HCT116 (cell line): ENCODE results near the gene VTI1B. TPM values are rescaled to one million over a fixed set of nuclear protein-coding genes. Genes with fewer than 3 reads are reported as not detected.

Source experiments
- ATAC-seq: fragments of 200-7000 bp; cut with Tn5 transposase; 2 replicates; pipeline ENCODE4 v1.9.1; 2020; ENCODE audit warnings: mild to moderate bottlenecking, moderate library complexity
- BruUV-seq: library from RNA; stranded (reverse); fragments of 400-500 nt; replicated peaks from 2 replicates; lab custom pipeline; 2021; lab: Mats Ljungman, UMichigan
- CTCF ChIA-PET: fragments of 300-600 bp; sonication (Branson Sonifier 250); formaldehyde crosslinking; loops from one replicate; lab custom pipeline; 2021; ENCODE audit warnings: antibody characterized with exemption; lab: Charles Lee
- POLR2A ChIA-PET: fragments of 300-600, 350-600 bp; sonication (Branson Sonifier 250); formaldehyde crosslinking; loops from one replicate; lab custom pipeline; 2021; ENCODE audit warnings: antibody characterized with exemption; lab: Charles Lee
- RAD21 ChIA-PET, 2 experiments: fragments of 300-600 bp; sonication (Branson Sonifier 250); formaldehyde crosslinking; loops; one replicate each; lab custom pipeline; 2023; ENCODE audit warnings: low total read pairs in 2 of 2; ENCODE audit not compliant: uncharacterized antibody in 2 of 2, unreplicated experiment in 2 of 2, low non-redundant PET in 1 of 2; lab: Charles Lee
- DNase-seq: peaks from one replicate; pipeline ENCODE4 v3.0.0-alpha.2; 2010; ENCODE audit warnings: low read depth, low spot score
- H2AFZ ChIP-seq: fragments of 200-600 bp; shearing (Covaris generic), sonication (generic); 2 replicates; pipeline ENCODE4 v1.6.1; 2017; ENCODE audit warnings: low read depth, mixed run types, mixed read lengths, antibody characterized with exemption, low read length; ENCODE audit not compliant: poor library complexity, severe bottlenecking
- H3K27ac ChIP-seq: 2 replicates; pipeline ENCODE4 v1.5.1; 2012; ENCODE audit warnings: low read depth, low read length
- H3K27me3 ChIP-seq: fragments of 200-600 bp; sonication (generic); 2 replicates; pipeline ENCODE4 v1.6.1; 2016; ENCODE audit warnings: mixed run types, low read length, mixed read lengths; ENCODE audit not compliant: insufficient read depth
- H3K36me3 ChIP-seq, 2 experiments: fragments of 200-500 bp in 1 of 2; fragments of 200-600 bp in 1 of 2; sonication (Bioruptor generic) in 1 of 2; sonication (generic) in 1 of 2; 2 replicates each; pipeline versions ENCODE4 v1.5.1 to v1.6.1; 2014 to 2016; ENCODE audit warnings: low read length in 2 of 2, inconsistent platforms in 1 of 2, mixed read lengths in 1 of 2, mixed run types in 1 of 2; ENCODE audit not compliant: insufficient read depth in 2 of 2, control insufficient read depth in 1 of 2
- H3K4me1 ChIP-seq, 2 experiments: fragments of 200-600 bp in 1 of 2; sonication (generic) in 1 of 2; 2 replicates each; pipeline versions ENCODE4 v1.5.1 to v1.6.1; 2012 to 2017; ENCODE audit warnings: low read length in 2 of 2, inconsistent platforms in 1 of 2, mild to moderate bottlenecking in 1 of 2, mixed read lengths in 1 of 2, mixed run types in 1 of 2, moderate library complexity in 1 of 2; ENCODE audit not compliant: insufficient read depth in 2 of 2, control insufficient read depth in 1 of 2
- H3K4me2 ChIP-seq: fragments of 200-600 bp; sonication (generic); 2 replicates; pipeline ENCODE4 v1.6.1; 2017; ENCODE audit warnings: mixed run types, low read length, mixed read lengths
- H3K4me3 ChIP-seq, 2 experiments: fragments of 200-600 bp in 1 of 2; sonication (generic) in 1 of 2; replicated peaks in 1 of 2; 2 replicates each; pipeline ENCODE4 v1.5.1; 2011 to 2016; ENCODE audit warnings: low read length in 2 of 2, control low read depth in 1 of 2, low read depth in 1 of 2, mild to moderate bottlenecking in 1 of 2, mixed read lengths in 1 of 2, mixed run types in 1 of 2
- H3K79me2 ChIP-seq: fragments of 200-600 bp; sonication (generic); 2 replicates; pipeline ENCODE4 v1.6.1; 2017; ENCODE audit warnings: mild to moderate bottlenecking, mixed run types, low read length, moderate library complexity, mixed read lengths; ENCODE audit not compliant: insufficient read depth
- H3K9ac ChIP-seq: fragments of 200-600 bp; sonication (generic); 2 replicates; pipeline ENCODE4 v1.6.1; 2016; ENCODE audit warnings: low read length, mixed read lengths
- H3K9me2 ChIP-seq: fragments of 200-600 bp; sonication (generic), shearing (Covaris generic); 2 replicates; pipeline ENCODE4 v1.6.1; 2017; ENCODE audit warnings: mixed run types, mild to moderate bottlenecking, moderate library complexity; ENCODE audit not compliant: insufficient read depth
- H3K9me3 ChIP-seq, 2 experiments: fragments of 200-500 bp in 1 of 2; fragments of 200-600 bp in 1 of 2; sonication (Bioruptor generic) in 1 of 2; sonication (generic) in 1 of 2; 2 replicates each; pipeline ENCODE4 v1.6.1; 2014 to 2017; ENCODE audit warnings: low read length in 2 of 2, mixed read lengths in 2 of 2, inconsistent platforms in 1 of 2, low read depth in 1 of 2, mild to moderate bottlenecking in 1 of 2, mixed run types in 1 of 2, moderate library complexity in 1 of 2; ENCODE audit not compliant: control insufficient read depth in 1 of 2, insufficient read depth in 1 of 2
- H4K20me1 ChIP-seq: fragments of 200-600 bp; sonication (generic), shearing (Covaris generic); 2 replicates; pipeline ENCODE4 v1.6.1; 2017; ENCODE audit warnings: mixed run types, mild to moderate bottlenecking, moderate library complexity; ENCODE audit not compliant: insufficient read depth
- CTCF ChIP-seq, 3 experiments: fragments of 200-600 bp in 1 of 3; sonication (generic) in 1 of 3; IDR thresholded peaks in 2 of 3; conservative IDR thresholded peaks in 1 of 3; 2 replicates each; pipeline ENCODE4 v1.5.1; 2012 to 2017; ENCODE audit warnings: low read depth in 2 of 3, low read length in 2 of 3, antibody characterized with exemption in 1 of 3, borderline replicate concordance in 1 of 3, control low read depth in 1 of 3, mild to moderate bottlenecking in 1 of 3, mixed read lengths in 1 of 3, mixed run types in 1 of 3, moderate library complexity in 1 of 3; ENCODE audit not compliant: insufficient read depth in 1 of 3
- EGR1 ChIP-seq: IDR thresholded peaks from 2 replicates; pipeline ENCODE4 v1.6.1; 2012; ENCODE audit warnings: low read depth
- EZH2 ChIP-seq: fragments of 200-600 bp; sonication (generic); IDR thresholded peaks from 2 replicates; pipeline ENCODE4 v1.6.1; 2017; ENCODE audit warnings: antibody characterized with exemption, mixed run types
- EZH2phosphoT487 ChIP-seq: fragments of 200-600 bp; IDR thresholded peaks from 2 replicates; pipeline ENCODE4 v1.6.1; 2018; ENCODE audit warnings: antibody characterized with exemption, borderline replicate concordance
- FOSL1 ChIP-seq: IDR thresholded peaks from 2 replicates; pipeline ENCODE4 v1.6.1; 2012; ENCODE audit warnings: low read depth
- JUND ChIP-seq: IDR thresholded peaks from 2 replicates; pipeline ENCODE4 v1.6.1; 2012
- POLR2A ChIP-seq: IDR thresholded peaks from 2 replicates; pipeline ENCODE4 v1.7.0; 2011; ENCODE audit warnings: borderline replicate concordance; ENCODE audit not compliant: insufficient read depth, insufficient read length; ENCODE audit errors: extremely low read depth
- POLR2AphosphoS5 ChIP-seq: IDR thresholded peaks from 2 replicates; pipeline ENCODE4 v1.6.1; 2011; ENCODE audit warnings: mild to moderate bottlenecking, low read depth, low read length, moderate library complexity
- RAD21 ChIP-seq: IDR thresholded peaks from 2 replicates; pipeline ENCODE4 v1.6.1; 2012; ENCODE audit warnings: low read depth, mild to moderate bottlenecking
- SIN3A ChIP-seq: IDR thresholded peaks from 2 replicates; pipeline ENCODE4 v1.6.1; 2012; ENCODE audit warnings: low read depth
- SP1 ChIP-seq: IDR thresholded peaks from 2 replicates; pipeline ENCODE4 v1.6.1; 2012; ENCODE audit warnings: low read depth
- ZBTB33 ChIP-seq: IDR thresholded peaks from 2 replicates; pipeline ENCODE4 v1.6.1; 2011; ENCODE audit warnings: mild to moderate bottlenecking, low read length, moderate library complexity; ENCODE audit not compliant: insufficient replicate concordance; ENCODE audit errors: extremely low read depth
- ZFX ChIP-seq: fragments of 450-650 bp; IDR thresholded peaks from 2 replicates; pipeline ENCODE4 v1.6.1; 2017
- ZNF274 ChIP-seq: fragments of 200-500 bp; sonication (Bioruptor generic); IDR thresholded peaks from 2 replicates; pipeline ENCODE4 v1.6.1; 2014; ENCODE audit warnings: mild to moderate bottlenecking, low read depth, low read length, inconsistent platforms
- intact Hi-C: fragments of 100-400 bp; cut with micrococcal nuclease; formaldehyde crosslinking; loops from 2 replicates; pipeline ENCODE4 v1.10.0; 2022
- total RNA-seq: library from RNA; stranded (reverse); gene quantifications from one replicate; pipeline ENCODE4 v1.2.1, GENCODE V29; 2021; ENCODE audit not compliant: unreplicated experiment
- TF ChIP-seq, protein P1 (sequence below): IDR thresholded peaks from 2 replicates; pipeline ENCODE4 v1.6.1; 2012; ENCODE audit warnings: low read depth

Gene VTI1B
- total RNA-seq, 1 experiment from 2014 or later = 86.3 TPM

GRCh38 chr14:67641902-67642749, 32.3 kb downstream of the VTI1B start:
- Histone ChIP-seq H3K27me3 (no peaks in the 10 kb centered on the region), H3K4me1 (peaks cover 2 to 15% of the 10 kb centered on the region in 2 experiments), H3K9me2 (no peaks in the 10 kb centered on the region), H3K9me3 (no peaks in the 10 kb centered on the region), H3K79me2 (no peaks in the 10 kb centered on the region), H3K36me3 (peaks cover 0 to 2% of the 10 kb centered on the region in 2 experiments; a peak in 1 of 4 replicates), H3K27ac (no peak overlapping the region), H3K4me2 (no peak overlapping the region), H3K4me3 (no peak overlapping the region), H2AFZ (no peak overlapping the region), H4K20me1 (no peaks in the 10 kb centered on the region), H3K9ac (no peak overlapping the region)
- DNase-seq (no peak), ATAC-seq (no peak)
- no peak for TF ChIP-seq RAD21
- TF ChIP-seq ZNF274 = no peak
- TF ChIP-seq ZFX = no peak
- TF ChIP-seq EGR1 = no peak
- TF ChIP-seq POLR2AphosphoS5 = no peak
- no peak for TF ChIP-seq EZH2phosphoT487
- no peak for TF ChIP-seq SIN3A
- TF ChIP-seq FOSL1 = no peak
- TF ChIP-seq SP1 = no peak
- no peak for TF ChIP-seq CTCF (IDR thresholded peaks at IDR 0.05 in 2 of 3, conservative IDR thresholded peaks at IDR 0.05 in 1 of 3; ENCODE audit: borderline replicate concordance in 1 of 3, insufficient read depth in 1 of 3, low read depth in 2 of 3, low read length in 2 of 3)
- TF ChIP-seq ZBTB33 = no peak
- TF ChIP-seq EZH2 = no peak
- TF ChIP-seq, protein P1, sequence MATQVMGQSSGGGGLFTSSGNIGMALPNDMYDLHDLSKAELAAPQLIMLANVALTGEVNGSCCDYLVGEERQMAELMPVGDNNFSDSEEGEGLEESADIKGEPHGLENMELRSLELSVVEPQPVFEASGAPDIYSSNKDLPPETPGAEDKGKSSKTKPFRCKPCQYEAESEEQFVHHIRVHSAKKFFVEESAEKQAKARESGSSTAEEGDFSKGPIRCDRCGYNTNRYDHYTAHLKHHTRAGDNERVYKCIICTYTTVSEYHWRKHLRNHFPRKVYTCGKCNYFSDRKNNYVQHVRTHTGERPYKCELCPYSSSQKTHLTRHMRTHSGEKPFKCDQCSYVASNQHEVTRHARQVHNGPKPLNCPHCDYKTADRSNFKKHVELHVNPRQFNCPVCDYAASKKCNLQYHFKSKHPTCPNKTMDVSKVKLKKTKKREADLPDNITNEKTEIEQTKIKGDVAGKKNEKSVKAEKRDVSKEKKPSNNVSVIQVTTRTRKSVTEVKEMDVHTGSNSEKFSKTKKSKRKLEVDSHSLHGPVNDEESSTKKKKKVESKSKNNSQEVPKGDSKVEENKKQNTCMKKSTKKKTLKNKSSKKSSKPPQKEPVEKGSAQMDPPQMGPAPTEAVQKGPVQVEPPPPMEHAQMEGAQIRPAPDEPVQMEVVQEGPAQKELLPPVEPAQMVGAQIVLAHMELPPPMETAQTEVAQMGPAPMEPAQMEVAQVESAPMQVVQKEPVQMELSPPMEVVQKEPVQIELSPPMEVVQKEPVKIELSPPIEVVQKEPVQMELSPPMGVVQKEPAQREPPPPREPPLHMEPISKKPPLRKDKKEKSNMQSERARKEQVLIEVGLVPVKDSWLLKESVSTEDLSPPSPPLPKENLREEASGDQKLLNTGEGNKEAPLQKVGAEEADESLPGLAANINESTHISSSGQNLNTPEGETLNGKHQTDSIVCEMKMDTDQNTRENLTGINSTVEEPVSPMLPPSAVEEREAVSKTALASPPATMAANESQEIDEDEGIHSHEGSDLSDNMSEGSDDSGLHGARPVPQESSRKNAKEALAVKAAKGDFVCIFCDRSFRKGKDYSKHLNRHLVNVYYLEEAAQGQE = no peak
- no peak for TF ChIP-seq POLR2A
- TF ChIP-seq JUND = no peak
- ChIA-PET RAD21 (no interaction called here), CTCF (interaction anchor here (0.7 kb wide), 1 partner anchor 25 kb away, joined by 3 read pairs; no protein-coding TSS in a partner anchor), POLR2A (no interaction called here)
- intact Hi-C loops = no loop called here
- no TSS peak for BruUV-seq
